CD4-positive, alpha-beta T cell treated with Interleukin-2 at 100 ng/mL for 4 hours (primary cell): ENCODE measurements around the gene ADGRE2.
"Not testable (repeated sequence)": the region's sequence is repeated elsewhere in the genome, so short reads cannot be mapped to it uniquely, and the experiment has no call there.

Source experiments
- DNase-seq: peaks from one replicate; pipeline ENCODE4 v3.0.0-alpha.2; 2020; ENCODE audit warnings: low spot score

ADGRE2 gene

DNA sequence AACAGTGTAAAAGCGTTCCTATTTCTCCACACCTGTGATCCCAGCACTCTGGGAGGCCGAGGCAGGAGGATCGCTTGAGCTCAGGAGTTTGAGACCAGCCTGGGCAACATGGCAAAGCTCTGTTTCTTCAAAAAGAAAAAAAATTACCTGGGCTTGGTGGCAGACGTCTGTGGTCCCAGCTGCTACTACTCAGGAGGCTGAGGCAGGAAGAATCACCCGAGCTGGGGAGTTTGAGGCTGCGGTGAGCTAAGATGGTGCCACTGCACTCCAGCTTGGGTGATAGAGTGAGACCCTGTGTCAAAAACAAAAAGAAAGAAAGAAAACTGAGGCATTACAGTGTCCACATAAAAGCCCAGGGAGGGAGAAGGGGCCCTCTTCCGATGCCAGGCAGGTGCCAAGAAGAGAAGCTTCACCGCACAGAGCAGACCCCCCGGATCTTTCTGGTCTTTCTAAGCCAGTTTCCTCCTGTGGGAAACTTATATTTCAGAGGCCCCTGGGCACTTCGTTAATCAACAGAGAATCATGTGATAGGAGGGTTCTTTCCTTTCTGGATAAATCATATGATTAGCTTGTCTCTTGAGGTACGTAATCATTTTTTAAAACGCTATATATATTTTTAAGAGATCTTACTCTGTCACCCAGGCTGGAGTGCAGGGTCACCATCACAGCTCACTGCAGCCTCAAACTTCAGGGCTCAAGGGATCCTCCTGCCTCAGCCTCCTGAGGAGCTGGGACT lies at the start of gene ADGRE2:
TSS of gene ADGRE2 (minus strand) at position 451 of the 736 bp plus-strand sequence. CDS start 1,804 bp downstream, outside the sequence.
- not testable (repeated sequence) for DNase-seq

GRCh38 chr19:14826006-14826405 lies 47.6 kb upstream of the ADGRE2 start:
- DNase-seq, result no peak

GRCh38 chr19:14821937-14822336 lies 43.6 kb upstream of the ADGRE2 start:
- DNase-seq, result no peak

GRCh38 chr19:14818588-14818987 lies 40.2 kb upstream of the ADGRE2 start:
- DNase-seq, result no peak

DNA sequence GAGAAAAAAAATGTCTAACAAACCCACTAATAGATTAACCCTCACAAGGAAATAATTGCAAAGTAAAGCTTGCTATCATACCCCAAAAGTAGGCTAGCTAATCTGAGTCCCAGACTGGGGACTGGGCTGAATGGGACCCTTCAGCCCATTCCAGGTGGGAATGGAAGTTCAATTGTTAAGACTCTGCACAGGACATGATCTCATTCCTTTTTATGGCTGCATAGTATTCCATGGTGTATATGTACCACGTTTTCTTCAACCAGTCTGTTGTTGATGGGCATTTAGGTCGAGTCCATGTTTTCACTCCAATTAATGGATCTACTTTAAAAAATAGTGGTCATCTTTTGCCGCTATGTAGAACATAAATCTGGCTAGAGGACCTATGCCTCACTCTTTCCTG lies 38.7 kb upstream of the ADGRE2 start:
- no peak for DNase-seq

GRCh38 chr19:14814982-14815652 lies 36.8 kb upstream of the ADGRE2 start:
- DNase-seq, result no peak

DNA sequence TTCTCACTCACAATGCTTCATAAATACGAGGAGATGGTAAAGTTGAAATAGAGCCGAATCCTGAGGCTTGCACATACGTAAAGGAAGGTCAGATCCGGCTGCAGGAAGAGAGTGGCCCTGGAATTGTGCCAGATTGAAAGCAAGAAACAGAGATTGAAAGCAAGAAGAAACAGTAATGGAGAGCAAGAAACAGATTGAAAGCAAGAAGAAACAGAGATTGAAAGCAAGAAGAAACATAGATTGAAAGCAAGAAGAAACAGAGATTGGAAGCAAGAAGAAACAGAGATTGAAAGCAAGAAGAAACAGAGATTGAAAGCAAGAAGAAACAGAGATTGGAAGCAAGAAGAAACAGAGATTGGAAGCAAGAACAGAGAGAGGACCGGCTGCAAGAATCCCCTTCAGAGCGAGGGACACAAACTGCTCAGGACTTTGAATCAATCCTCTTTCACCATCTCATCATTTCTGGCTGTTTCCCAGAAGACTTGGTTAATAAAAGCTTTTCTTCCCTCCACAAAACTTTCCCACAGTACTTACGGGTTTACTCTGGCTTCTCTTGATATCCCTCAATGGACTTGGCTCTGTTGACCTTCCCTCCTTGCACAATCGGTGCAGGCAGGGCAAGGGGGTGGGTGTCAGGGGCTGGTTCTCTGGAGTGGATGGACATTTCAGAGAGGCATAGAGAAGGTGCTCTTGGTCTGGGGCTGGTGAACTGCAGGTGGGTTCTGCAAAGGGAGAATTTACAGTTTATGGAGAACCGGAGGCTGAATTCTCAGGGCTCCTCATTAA lies 31.1 kb upstream of the ADGRE2 start:
- no peak for DNase-seq

- no peak for DNase-seq
These were observed 26.4 kb upstream of the ADGRE2 start for GRCh38 chr19:14804765-14805164.

- DNase-seq, result no peak
These were observed 20.4 kb upstream of the ADGRE2 start for GRCh38 chr19:14798760-14799159.

DNA sequence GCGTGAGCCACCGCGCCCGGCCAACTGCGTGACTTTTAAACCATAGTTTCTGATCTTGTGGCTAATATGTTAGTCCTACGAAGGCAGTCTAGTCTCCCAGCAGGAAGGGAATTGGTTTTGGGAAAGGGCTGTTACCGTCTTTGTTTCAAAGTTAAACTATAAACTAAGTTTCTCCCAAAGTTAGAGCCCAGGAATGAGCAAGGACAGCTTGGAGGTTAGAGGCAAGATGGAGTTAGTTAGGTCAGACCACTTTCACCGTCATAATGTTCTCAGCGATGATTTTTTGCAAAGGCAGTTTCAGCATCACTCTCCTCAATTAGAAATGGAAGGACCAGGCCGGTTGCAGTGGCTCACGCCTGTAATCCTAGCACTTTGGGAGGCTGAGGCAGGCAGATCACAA lies 17.7 kb upstream of the ADGRE2 start:
- DNase-seq, result no peak

GRCh38 chr19:14795078-14795721 lies 16.8 kb upstream of the ADGRE2 start:
- DNase-seq, result no peak

GRCh38 chr19:14792250-14792649 lies 13.9 kb upstream of the ADGRE2 start:
- DNase-seq, result not testable (repeated sequence)

- DNase-seq, result no peak
These were observed 8.1 kb upstream of the ADGRE2 start for GRCh38 chr19:14786421-14786851.

GRCh38 chr19:14785102-14785793 lies 6.9 kb upstream of the ADGRE2 start:
- DNase-seq, result peak; percentile 4

- DNase-seq, result peak; percentile 13
These were observed 6.4 kb upstream of the ADGRE2 start for GRCh38 chr19:14784730-14785101.

GRCh38 chr19:14783410-14783998 lies 5.1 kb upstream of the ADGRE2 start:
- DNase-seq, result not testable (repeated sequence)

GRCh38 chr19:14782626-14783409 lies 4.5 kb upstream of the ADGRE2 start:
- DNase-seq, result no peak

- not testable (repeated sequence) for DNase-seq
These were observed 3.6 kb upstream of the ADGRE2 start for GRCh38 chr19:14781713-14782536.

- DNase-seq, result not testable (repeated sequence)
These were observed 2.4 kb upstream of the ADGRE2 start for GRCh38 chr19:14780622-14781225.
